Measurements from ENCODE around the gene PAK1. TPM values are rescaled to one million over a fixed set of nuclear protein-coding genes. Genes with fewer than 3 reads are reported as not detected.

PAK1 gene
- total RNA-seq, 1 donor from 2014 or later, result 114 TPM

DNA sequence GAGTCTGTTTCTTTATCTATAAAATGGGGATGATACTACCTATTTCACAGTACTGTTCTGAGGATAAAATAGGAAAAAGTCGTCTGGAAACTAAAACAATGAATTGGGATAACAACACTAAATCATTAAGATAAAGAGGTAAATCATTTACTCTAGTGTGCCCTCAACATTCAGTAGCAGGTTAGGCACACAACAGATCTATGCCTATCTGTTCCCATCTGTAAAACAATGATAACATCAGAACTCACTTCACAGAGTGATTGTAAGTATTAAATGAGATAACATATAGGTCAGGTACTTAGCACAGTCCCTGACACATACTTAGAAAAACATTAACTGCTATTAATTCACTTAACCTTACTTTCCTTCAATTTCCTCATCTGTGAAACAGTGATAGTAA is 36.9 kb downstream of the PAK1 start:
- DNase-seq (ENCODE audit: low spot score), result no peak

DNA sequence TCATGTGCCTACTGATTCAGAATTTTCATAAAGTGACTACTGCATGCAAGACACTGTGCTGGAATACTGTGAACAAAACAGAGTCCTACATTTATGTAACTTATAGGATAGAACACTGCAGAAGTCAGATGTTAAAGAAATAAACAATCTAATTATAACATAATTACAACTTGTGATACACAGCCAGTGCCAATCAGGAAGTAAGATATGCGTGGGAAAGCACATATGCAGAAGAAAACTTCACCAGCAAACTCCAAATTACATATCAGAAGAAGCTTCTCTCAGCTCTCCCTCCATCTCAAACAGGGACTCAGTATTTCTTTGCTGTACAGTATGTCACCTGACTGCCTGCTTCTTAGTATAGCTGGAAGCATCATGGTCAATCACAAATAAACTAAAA is 37.4 kb downstream of the PAK1 start:
- DNase-seq (ENCODE audit: low spot score), result no peak

- no peak for DNase-seq (ENCODE audit: low spot score)
Measured at GRCh38 chr11:77435972-77436371, 37.9 kb downstream of the PAK1 start.

- DNase-seq (ENCODE audit: low spot score), result no peak
Measured at GRCh38 chr11:77431813-77432212, 42.1 kb downstream of the PAK1 start.

DNA sequence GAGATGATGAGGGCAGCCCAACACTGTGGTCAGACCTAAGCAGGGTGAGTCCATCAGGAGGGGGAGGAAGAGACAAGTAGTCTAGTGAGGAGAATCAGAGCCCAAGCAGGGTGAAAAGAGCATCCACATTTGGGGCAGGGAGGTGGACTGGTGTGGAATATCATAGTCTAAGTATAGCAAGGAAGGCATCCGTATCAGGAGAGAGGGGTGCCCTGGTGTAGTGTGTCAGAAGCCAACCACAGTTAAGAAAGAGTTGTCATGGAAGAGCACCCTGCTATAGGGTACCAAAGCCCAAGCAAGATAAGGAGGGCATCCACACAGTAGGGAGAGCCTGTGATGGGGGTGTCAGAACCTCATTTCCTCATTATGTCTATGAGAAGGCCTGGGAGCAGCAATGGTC is 45.3 kb downstream of the PAK1 start:
- no peak for DNase-seq (ENCODE audit: low spot score)

DNA sequence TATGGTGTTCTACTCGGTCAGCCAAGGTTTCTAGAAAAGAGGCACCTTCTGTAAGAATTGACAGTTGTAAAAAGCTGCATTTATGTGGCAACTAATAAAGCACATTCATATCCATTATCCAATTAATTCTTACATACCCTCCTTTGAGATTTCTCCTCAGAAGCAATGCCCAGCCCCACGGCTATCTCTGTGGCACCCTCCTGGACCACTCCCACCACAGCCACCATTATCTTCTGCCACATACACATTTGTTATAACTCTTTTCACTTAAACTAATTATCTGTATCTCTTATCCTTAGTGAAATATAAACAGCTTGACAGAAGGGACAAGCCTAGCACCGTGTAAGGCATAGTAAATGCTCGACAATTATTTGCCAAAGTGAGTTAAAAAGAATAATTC is 48.5 kb downstream of the PAK1 start:
- no peak for DNase-seq (ENCODE audit: low spot score)

DNA sequence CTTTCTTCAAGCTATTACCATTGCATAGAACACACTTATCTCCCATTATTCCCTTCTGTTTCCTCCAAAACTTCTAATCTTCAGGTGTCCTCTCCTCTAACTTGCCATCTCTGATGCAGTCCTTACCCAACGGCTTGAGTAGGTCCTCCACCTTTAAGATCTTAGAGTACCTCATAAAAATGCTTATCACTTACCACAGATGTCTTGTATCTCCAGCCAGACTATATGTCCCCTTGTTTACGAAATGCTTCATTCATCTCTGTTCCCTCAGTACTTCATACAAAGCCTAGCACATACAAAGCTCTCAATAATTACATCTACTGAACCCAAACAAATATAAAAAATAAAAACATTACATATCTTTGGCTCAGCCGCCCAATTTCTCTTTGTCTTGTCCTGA is 49.2 kb downstream of the PAK1 start:
- DNase-seq (ENCODE audit: low spot score), result no peak

GRCh38 chr11:77423624-77424023 is 50.3 kb downstream of the PAK1 start:
- no peak for DNase-seq (ENCODE audit: low spot score)

- no peak for DNase-seq (ENCODE audit: low spot score)
Measured at GRCh38 chr11:77422687-77423086, 51.2 kb downstream of the PAK1 start.

DNA sequence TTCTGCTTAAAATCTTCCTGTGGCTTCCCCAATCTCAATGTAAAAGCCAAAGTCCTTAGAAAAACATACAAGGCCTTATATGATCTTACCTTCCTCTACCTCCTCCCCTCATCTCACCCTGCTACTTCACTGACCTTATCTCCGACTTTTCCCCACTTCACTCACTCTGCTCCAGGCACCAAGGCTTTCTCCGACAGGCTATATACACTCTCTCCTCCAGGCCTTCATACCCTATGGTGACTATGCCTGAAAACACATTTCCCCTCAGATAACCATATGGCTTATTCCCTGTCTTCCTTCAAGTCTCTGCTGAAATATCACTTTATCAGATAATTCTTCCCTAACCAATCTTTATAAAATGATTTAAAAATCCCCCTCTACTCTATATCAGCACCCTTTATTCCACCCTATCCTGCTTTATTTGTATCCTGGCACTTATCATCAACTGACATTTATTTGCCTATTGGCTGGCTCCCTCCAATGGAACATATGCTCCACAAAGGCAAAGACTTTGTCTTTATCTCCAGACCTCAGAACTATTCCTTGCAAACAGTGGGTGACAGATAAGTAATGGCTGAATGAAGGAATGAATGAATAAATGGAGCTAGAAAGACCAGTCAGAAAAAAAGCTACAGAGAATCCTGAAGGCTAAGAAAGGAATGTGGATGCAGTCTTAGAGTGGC is 52.7 kb downstream of the PAK1 start:
- DNase-seq (ENCODE audit: low spot score), result no peak

DNA sequence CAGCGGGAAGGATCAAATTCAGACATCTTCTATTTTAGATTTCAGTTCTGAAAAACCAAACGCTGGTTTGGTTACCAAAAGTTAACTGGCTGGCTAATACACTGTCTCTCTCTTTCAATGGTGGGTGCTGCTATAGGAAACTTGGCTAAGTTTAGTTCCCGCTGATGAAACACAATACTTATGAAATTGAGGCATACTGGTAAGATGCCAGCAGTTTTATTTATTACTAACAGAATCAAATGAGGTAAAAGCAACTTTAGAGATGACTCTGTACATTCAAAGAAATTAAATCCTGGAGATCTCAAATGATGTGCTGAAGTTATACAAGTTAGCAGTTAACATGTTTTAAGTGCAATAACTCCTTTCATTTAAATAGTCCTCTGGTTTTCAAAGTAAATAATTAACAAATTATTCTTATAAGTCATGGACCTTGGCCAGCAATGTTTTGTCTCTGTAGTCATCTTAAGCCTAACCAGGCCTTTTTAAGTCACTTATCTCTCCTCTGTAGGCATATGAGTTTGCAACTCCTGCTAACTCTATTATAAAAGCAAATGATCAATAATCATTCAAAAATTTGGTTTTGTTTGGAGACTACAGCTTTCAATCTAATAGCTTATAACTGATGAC is 54.8 kb downstream of the PAK1 start:
- no peak for DNase-seq (ENCODE audit: low spot score)

- DNase-seq (ENCODE audit: low spot score), result no peak
Measured at GRCh38 chr11:77418155-77418970, 55.5 kb downstream of the PAK1 start.

DNA sequence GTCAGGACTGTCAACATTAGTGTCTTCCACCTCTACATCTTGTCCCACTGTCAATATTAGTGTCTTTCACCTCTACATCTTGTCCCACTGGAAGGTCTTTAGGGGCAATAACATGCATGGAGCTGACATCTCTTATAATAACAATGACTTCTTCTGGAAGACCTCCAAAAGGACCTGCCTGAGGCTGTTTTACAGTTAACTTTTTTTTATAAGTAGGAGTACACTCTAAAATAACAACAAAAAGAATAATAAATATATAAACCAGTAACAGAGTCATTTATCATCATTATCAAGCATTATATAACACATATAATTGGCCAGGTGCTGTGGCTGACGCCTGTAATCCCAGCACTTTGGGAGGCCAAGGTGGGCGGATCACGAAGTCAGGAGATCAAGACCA is 57.5 kb downstream of the PAK1 start:
- DNase-seq (ENCODE audit: low spot score), result no peak

- no peak for DNase-seq (ENCODE audit: low spot score)
Measured at GRCh38 chr11:77413850-77414460, 59.9 kb downstream of the PAK1 start.

- DNase-seq (ENCODE audit: low spot score), result no peak
Measured at GRCh38 chr11:77412814-77413213, 61.1 kb downstream of the PAK1 start.

DNA sequence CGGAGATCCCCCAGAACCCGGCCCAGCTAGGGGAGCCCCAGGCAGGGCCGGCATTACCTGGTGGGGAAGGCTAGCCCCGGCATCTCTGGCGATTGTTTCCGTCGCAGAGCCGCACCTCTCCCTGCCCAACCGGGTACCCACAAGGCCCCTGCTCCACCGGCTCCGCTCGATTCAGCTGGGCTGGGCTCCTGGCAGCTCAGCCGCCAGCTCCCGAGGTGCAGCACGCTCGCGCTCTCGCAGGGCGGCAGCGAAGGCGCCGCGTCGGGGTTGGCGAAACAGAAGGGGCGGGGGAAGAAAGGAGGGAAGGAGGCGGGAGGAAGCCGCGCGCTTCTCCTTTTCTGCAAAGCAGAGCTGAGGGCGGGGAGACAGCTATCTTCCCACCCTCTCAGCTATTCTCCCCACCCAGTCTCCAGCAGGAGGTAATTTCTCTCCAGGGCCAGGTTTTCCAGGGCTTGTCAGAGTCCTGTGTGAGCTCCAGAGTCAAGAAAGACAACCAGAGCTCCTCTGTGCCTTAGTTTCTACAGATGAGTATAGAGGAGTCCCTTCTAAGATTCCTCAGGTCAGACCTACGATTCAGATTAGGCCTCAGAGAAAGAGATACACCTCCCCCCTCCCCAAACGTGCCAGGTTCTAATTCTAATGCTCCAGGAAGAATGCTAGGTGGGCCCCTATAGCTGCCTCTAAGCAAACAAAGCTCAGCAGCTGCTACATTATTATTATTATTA is 62.0 kb downstream of the PAK1 start:
- peak; percentile 91 for DNase-seq (ENCODE audit: low spot score)

- peak; percentile 22 for DNase-seq (ENCODE audit: low spot score)
Measured at GRCh38 chr11:77411137-77411707, 62.7 kb downstream of the PAK1 start.

DNA sequence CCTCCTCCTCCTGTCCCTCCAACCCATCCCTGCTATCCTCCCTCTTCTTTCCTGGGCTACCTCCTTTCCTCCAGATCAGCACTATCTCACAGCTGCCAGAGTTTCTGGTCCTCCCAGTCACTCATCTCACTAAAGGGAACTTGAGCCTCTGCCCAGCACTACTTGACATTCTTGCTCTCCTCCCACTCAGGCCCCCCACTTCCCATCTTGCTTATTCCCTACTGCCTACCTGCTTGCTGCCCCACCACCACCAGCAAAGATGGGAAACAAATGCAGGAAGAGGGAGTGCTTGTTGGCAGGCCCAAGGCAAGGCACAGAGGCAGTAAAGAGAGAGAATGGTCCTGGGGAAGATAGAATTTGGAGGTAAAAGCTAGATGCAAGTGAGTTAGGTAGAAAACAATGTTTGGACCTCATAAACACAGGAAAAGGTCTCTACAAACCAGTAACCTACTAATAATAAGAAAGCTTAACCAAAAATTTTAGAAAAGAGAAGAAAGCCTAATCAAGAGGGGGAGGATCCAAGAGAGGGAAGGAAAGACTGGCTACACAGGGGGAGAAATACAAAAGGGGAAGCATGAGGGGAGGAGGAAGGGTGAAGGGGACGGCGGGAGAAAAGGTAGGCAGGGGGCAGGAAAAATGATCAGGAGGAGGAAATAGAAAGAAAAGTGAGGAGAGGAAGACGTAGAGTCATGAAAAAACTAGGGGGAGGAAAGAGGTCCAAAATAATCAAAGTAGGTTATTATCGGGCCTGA is 63.6 kb downstream of the PAK1 start:
- DNase-seq (ENCODE audit: low spot score), result no peak

GRCh38 chr11:77409046-77409445 is 64.8 kb downstream of the PAK1 start:
- DNase-seq (ENCODE audit: low spot score), result no peak

DNA sequence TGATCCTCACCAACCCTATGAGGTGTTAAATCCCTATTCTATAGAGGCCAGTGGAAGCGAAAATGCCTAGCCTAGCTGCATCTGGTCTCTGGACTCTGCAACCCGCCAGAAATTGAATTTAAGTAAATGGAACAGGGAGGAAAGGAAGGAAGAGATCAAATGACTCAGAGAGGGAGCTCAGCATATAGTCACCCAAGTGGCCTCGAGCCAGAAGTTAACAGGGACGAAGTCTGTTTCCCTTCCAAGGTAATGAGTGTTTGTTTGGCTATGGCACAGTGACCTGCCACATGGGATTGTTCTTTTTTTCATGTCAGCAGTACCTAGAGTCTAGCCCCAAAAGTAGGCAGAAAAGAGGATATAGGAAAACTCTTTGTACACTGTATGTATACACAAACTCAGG is 66.3 kb downstream of the PAK1 start:
- DNase-seq (ENCODE audit: low spot score), result peak; percentile 83

GRCh38 chr11:77406396-77406795 is 67.5 kb downstream of the PAK1 start:
- DNase-seq (ENCODE audit: low spot score), result no peak

All from mucosa of gallbladder (tissue), 1 donor.